M059J (cell line): ENCODE data around the gene IRF7. TPM values are rescaled to one million over a fixed set of nuclear protein-coding genes. Genes with fewer than 3 reads are reported as not detected.
A peak's percentile ranks its signal among the peaks of the same experiment; 100 is the strongest.

Experiments used
- DNase-seq: peaks from one replicate; pipeline ENCODE4 v3.0.0-alpha.2; 2012; ENCODE audit warnings: low read depth
- total RNA-seq: library from RNA; depleted of rRNA; stranded (reverse); fragments of >200 nt; shearing (Covaris generic); gene quantifications from 2 replicates; pipeline ENCODE4 v1.2.3, GENCODE V29; 2014

IRF7 gene
- total RNA-seq, 1 experiment from 2014 or later, result not detected

GRCh38 chr11:607971-608659, 7.6 kb downstream of the IRF7 start:
- DNase-seq, result no peak

DNA sequence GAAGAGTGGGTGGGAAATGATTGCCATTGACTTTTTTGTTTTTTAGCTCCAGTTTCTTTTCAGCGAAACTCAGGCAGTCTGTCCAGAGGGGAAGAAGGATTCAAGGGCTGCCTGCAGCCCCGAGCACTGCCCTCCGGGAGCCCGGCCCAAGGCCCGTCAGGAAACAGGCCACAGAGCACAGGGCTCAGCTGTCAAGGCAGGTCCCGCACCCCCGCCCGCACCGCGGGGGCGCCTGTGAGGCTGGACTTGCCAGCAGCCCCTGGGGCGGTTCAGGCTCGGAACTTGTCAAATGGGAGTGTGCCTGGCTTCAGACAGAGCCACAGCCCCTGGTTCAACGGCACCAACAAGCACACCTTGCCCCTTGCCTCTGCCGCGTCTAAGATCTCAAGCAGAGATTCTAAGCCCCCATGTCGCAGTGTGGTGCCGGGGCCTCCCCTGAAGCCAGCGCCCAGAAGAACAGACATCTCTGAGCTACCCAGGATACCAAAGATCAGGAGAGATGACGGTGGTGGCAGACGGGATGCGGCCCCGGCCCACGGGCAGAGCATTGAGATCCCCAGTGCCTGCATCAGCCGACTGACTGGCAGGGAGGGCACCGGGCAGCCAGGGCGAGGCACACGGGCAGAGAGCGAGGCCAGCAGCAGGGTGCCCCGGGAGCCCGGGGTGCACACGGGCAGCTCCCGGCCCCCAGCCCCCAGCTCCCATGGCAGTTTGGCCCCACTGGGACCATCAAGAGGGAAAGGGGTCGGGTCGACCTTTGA, 8.6 kb downstream of the IRF7 start:
- DNase-seq, result no peak

DNA sequence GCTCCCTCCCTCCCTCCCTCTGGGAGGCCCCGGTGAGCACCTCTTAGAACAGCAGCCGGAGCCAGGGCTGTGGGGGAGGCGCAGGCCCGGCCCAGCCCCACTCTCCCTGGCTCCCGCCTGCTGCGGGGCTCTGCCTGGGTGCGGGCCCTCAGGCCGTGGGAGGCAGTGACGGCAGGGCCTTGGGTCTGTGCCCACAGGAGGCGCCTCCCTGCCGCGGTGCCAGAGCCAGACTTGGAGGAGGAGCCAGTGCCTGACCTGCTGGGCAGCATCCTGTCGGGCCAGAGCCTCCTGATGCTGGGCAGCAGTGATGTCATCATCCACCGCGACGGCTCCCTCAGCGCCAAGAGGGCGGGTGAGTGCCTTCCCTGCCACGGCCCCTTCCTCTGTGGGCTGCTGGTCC, 9.5 kb downstream of the IRF7 start:
- peak; percentile 40 for DNase-seq

DNA sequence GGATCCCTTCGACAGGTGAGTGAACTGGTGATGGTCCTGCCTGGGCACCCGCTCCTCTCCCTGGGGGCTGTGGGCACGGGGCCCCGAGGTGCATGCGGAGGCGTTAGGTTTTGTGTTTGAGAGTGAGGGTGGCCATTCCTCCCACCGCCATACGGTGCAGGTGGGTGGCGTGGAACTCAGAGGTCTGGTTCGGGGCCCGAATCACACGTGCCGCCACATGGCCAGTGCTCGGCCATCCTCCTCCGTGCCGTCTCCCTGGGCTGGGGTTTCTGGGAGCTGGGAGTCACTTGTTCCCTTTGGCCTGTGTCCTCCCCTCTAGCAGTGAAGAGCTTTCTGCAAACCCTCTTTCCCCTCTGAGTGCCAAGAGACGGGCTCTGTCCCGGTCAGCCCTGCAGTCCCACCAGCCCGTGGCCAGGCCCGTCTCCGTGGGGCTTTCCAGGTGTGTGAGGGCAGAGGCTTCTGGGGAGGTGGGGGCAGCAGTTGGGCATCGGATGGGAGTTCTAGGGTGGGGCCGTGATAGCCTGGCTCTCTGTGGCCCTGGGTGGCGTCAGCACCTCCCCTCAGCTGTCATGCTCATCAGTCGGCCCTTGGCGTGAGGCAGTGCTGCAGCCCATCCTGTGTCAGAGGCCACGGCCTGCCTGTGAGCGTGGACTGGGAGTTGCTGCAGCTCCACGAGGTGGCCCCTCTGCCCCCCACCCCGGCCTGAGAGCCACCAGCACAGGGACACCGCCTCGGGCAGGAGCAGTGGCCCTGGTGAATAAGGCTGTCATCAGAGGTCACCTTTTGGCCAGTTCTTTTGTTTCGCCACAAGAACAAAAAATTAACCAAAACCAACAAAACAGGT, 10.2 kb downstream of the IRF7 start:
- DNase-seq, result no peak

DNA sequence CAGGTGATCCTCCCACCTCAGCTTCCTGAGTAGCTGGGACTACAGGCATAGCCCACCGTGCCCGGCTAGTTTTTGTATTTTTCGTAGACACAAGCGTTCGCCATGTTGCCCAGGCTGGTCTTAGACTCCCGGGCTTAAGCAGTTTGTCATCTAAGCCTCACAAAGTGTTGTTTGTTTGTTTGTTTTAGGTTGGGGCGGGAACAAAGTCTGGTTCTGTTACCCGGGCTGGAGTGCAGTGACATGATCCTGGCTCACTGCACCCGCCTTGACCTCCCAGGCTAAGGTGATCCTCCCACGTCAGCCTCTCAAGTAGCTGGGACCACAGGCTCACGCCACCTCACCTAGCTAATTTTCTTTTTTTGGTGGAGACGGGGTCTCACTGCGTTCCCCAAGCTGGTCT, 12.6 kb downstream of the IRF7 start:
- DNase-seq, result no peak

DNA sequence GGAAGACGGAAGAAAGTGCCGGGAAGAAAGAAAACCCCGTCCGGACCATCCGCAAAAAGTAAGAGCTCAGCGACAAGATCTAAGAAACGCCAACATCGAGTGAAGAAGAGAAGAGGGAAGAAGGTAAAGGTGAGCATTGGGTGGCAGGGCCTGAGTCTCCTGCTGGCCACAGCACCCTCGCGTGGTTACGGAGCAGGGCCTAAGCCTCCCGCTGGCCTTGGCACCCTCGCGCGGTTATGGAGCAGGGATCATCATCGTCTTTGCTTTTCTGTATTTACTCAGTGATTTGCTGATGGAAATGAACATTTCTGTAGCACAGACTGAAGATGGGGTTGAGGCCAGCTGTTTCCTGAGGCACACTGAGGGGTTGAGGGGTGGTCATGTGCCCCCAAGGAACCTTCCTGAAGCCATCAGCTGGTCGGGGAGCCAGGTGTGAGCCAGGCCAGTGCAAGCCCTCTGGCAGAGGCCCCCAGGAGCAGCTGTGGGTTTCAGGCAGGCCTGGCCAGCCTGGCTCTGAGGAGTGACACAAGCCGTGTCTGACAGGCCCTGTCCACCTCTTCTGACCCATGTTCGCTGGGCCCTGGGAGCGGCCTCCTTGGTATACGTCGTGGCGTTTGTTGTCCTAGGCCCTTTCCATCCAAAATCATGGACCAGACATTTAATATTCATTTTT, 14.0 kb downstream of the IRF7 start:
- DNase-seq, result no peak

- no peak for DNase-seq
Observed at GRCh38 chr11:598005-598680, 17.6 kb downstream of the IRF7 start.

- DNase-seq, result no peak
Observed at GRCh38 chr11:597166-597725, 18.5 kb downstream of the IRF7 start.

- no peak for DNase-seq
Observed at GRCh38 chr11:596374-596773, 19.4 kb downstream of the IRF7 start.

DNA sequence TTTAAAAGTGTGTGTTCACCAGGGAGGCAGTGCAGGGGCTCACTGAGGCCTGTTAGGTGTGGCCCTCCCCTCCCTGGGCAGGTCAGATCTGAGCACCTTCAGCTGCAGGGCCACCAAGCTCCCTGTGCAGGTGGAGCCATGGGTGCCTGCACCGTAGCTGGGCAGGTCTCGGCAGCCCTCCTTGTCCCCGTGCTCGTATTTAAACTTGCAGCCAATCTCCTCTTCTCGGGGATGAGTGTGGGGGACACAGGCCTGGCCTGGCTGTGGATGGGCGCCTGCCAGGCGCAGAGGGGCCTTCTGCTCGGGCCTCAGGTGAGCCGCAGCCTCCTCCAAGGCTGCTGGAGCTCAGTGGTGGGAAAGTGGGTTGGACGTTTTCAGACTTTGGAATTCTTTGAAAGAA, 20.4 kb downstream of the IRF7 start:
- DNase-seq, result no peak

GRCh38 chr11:593347-593746, 22.4 kb downstream of the IRF7 start:
- DNase-seq, result no peak

GRCh38 chr11:592918-593317, 22.8 kb downstream of the IRF7 start:
- no peak for DNase-seq

- DNase-seq, result no peak
Observed at GRCh38 chr11:592501-592900, 23.2 kb downstream of the IRF7 start.

DNA sequence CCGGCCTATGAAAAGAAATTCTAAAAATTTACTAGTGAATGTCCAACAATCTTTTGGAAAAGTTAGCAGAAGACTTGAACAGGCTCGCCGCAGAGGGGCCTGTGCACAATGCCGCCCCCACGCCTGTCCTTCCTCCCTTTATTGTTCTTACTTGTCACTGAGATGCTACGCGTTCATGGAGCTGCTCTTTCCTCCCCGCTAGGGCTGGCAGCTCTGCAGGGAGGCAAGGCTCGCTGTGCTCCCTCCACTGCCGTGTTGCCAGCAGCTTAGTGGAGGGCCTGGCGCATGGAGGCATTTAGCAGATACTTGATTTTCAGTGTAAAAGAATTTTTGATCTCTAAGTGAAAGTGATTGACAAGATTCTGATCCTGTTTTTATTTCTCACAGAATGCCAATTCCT, 24.8 kb downstream of the IRF7 start:
- no peak for DNase-seq

GRCh38 chr11:589798-590197, 26.0 kb downstream of the IRF7 start:
- no peak for DNase-seq

- peak; percentile 54 for DNase-seq
Observed at GRCh38 chr11:587978-588380, 27.8 kb downstream of the IRF7 start.

DNA sequence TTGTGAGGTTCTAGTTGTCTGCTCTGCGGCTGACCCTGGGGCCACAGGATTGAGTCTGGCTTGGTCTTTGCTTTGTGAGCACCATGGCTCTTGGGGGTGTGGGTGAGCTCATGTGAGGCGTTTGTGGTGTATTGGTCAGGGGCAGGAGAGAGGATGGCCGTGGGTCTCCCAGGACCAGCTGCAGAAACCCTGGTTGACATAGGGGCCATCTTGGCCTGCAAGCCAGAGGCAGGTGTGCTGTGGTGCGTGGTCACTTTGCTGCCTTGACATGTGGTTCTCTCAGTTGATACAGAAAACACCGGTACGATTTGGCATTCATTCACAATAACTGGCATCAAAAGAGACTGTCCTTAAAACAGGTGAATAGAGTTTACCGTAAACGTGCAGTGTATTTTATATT, 28.2 kb downstream of the IRF7 start:
- DNase-seq, result no peak

DNA sequence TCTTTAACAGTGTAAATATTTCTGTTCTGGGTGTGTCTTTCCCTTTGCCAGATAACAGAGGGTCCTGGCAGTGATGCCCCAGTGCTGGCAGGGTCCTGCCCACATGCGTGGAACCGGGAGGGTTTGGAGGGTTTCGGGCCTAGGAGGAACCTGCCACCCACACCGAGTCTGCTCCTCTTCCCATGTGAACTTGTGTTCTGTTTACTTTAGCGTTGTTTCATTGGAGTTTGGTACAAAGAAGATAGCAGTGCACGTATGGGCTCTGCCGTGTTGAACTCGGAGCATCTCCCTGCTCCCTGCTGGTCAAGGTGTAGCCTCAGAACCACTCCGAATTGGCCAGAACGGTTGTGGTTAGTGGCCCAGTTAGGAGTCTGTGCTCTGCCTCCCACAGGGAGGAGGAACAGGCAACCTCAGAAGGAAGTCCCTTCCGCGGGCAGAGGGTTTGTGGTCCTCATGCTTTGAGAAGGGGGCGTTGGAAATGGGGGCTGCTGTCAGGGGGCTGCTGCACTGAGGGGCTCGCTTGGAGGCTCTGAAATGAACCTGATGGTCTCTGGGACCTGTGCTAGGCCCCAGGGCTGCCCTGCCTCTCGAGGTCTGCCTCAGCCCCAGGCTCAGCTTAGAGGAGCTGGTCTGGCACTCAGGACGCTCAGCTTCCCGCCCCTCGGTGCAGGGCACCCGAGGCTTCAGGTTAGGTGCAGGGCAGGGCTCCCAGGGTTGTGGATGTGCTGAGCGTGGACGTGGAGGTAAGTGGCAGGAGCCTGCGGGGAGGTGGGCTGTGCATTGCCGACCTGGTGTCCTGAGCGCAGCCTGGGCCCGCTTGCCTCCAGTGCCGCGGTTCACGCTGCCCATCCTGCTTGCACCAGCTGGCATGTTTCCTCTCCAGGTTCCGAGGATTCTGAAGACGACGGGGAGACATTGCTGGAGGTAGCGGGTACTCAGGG, 29.1 kb downstream of the IRF7 start:
- DNase-seq, result no peak

- DNase-seq, result no peak
Observed at GRCh38 chr11:584287-584686, 31.5 kb downstream of the IRF7 start.

DNA sequence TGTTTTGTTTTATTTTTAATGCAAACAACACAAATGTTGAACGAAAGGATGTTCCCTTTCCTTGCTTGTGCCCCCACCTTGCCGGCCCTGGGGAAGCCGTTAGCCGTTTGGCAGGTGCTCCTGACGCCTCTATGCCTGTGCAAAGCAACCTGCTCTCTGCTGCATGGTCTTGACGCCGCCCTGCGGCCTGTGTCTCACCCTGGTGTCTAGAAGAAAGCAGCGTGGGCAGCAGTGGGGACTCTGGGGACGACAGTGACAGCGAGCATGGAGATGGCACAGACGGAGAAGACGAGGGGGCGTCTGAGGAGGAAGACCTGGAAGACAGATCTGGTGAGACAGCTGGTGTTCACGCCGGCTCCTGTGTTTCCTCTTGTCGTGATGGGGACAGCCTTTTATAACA, 34.0 kb downstream of the IRF7 start:
- no peak for DNase-seq
